Brain microvascular endothelial cell (primary cell): Measurements from ENCODE around the gene MTM1.

Source experiments
- DNase-seq: peaks from one replicate; pipeline ENCODE4 v3.0.0-alpha.2; 2020
- H3K27ac ChIP-seq: fragments of 250-450 bp; sonication (Bioruptor Pico); 2 replicates; pipeline ENCODE4 v1.5.1; 2020; ENCODE audit warnings: mild to moderate bottlenecking, moderate library complexity
- H3K27me3 ChIP-seq: fragments of 250-450 bp; sonication (Bioruptor Pico); replicated peaks from 2 replicates; pipeline ENCODE4 v1.5.1; 2020; ENCODE audit warnings: mild to moderate bottlenecking
- H3K36me3 ChIP-seq: fragments of 250-450 bp; sonication (Bioruptor Pico); replicated peaks from 2 replicates; pipeline ENCODE4 v1.5.1; 2020; ENCODE audit warnings: mild to moderate bottlenecking
- H3K4me3 ChIP-seq: 2 replicates; pipeline ENCODE4 v1.5.1; 2011; ENCODE audit warnings: low read depth, mild to moderate bottlenecking, control low read depth, low read length, moderate library complexity
- CTCF ChIP-seq: IDR thresholded peaks from 2 replicates; pipeline ENCODE4 v1.5.1; 2011; ENCODE audit warnings: low read depth, mild to moderate bottlenecking, moderate library complexity, low read length, control low read depth, inconsistent platforms; ENCODE audit errors: missing control alignments
- in situ Hi-C: cut with HindIII; loops from 2 replicates; pipeline ENCODE4 v1.10.0; 2017; ENCODE audit warnings: low sequenced_read_pairs, low pct_ligation_motif_present

The MTM1 gene

GRCh38 chrX:150529587-150529986, 38.8 kb upstream of the MTM1 start:
- DNase-seq, result no peak
- no peak overlapping the region for H3K27ac ChIP-seq
- H3K4me3 ChIP-seq, result no peak overlapping the region
- H3K27me3 ChIP-seq, result no peaks in the 10 kb centered on the region
- in situ Hi-C loops, result no loop called here
- no peaks in the 10 kb centered on the region for H3K36me3 ChIP-seq
- TF ChIP-seq CTCF, result no peak

- no peak for DNase-seq
- no peak for TF ChIP-seq CTCF
- no peaks in the 10 kb centered on the region for H3K27me3 ChIP-seq
- H3K36me3 ChIP-seq, result no peaks in the 10 kb centered on the region
- no peak overlapping the region for H3K27ac ChIP-seq
- in situ Hi-C loops, result no loop called here
- no peak overlapping the region for H3K4me3 ChIP-seq
Observed at GRCh38 chrX:150530821-150531220, 37.6 kb upstream of the MTM1 start.

GRCh38 chrX:150531467-150531866, 37.0 kb upstream of the MTM1 start:
- no peaks in the 10 kb centered on the region for H3K36me3 ChIP-seq
- no peak overlapping the region for H3K4me3 ChIP-seq
- no peak overlapping the region for H3K27ac ChIP-seq
- no peak for TF ChIP-seq CTCF
- no peaks in the 10 kb centered on the region for H3K27me3 ChIP-seq
- in situ Hi-C loops, result no loop called here
- no peak for DNase-seq

- Histone ChIP-seq H3K27ac (no peak overlapping the region), H3K36me3 (no peaks in the 10 kb centered on the region), H3K4me3 (no peak overlapping the region), H3K27me3 (no peaks in the 10 kb centered on the region)
- TF ChIP-seq CTCF, result no peak
- in situ Hi-C loops, result no loop called here
- DNase-seq, result no peak
Observed at GRCh38 chrX:150533863-150534262, 34.6 kb upstream of the MTM1 start.

- peak; percentile 41 for TF ChIP-seq CTCF
- no peak overlapping the region for H3K27ac ChIP-seq
- no peaks in the 10 kb centered on the region for H3K27me3 ChIP-seq
- H3K4me3 ChIP-seq, result no peak overlapping the region
- in situ Hi-C loops, result no loop called here
- no peaks in the 10 kb centered on the region for H3K36me3 ChIP-seq
- DNase-seq, result no peak
Observed at GRCh38 chrX:150536455-150537116, 31.8 kb upstream of the MTM1 start.

- no peak for DNase-seq
Observed at GRCh38 chrX:150537851-150538250, 30.6 kb upstream of the MTM1 start.

More at GRCh38 chrX:150537851-150538250, 30.6 kb upstream of the MTM1 start:
- Histone ChIP-seq H3K36me3 (no peaks in the 10 kb centered on the region), H3K27me3 (no peaks in the 10 kb centered on the region), H3K4me3 (no peak overlapping the region), H3K27ac (no peak overlapping the region)
- in situ Hi-C loops, result no loop called here
- no peak for TF ChIP-seq CTCF
